ENCODE measurements around the gene CREB3L2.

CREB3L2 gene

DNA sequence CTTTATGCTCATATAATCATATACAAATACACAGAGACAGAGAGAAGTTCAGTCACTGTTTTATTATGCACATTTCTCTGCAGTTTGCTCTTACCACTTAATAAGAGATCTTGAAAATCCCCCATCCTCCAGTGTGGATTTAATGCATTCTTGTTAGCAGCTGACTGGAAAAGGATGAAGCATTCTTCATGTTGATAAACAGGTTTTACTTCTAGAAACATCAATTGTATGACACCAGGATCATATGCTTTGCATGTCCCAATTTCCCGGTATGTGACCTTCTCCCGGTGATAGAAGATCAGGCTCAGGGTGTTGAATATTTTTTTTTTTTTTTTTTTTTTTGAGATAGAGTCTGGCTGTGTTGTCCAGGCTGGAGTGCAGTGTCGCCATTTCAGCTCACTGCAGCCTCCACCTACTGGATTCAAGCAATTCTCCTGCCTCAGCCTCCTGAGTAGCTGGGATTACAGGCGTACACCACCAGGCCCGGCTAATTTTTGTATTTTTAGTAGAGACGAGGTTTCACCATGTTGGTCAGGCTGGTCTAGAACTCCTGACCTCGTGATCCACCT lies 6.2 kb upstream of the CREB3L2 start:
- Histone ChIP-seq H3K27ac (ENCODE audit: low read depth, low read length) (no peak overlapping the region), H3K27me3 (ENCODE audit: control insufficient read depth, insufficient read depth, low read length) (no peaks in the 10 kb centered on the region), H3K4me1 (ENCODE audit: control insufficient read depth, insufficient read depth, low read length) (no peaks in the 10 kb centered on the region), H3K4me3 (ENCODE audit: low read length) (no peak overlapping the region), H3K9ac (ENCODE audit: low read length) (no peak overlapping the region), H3K36me3 (ENCODE audit: control insufficient read depth, insufficient read depth, low read length) (no peaks in the 10 kb centered on the region)

DNA sequence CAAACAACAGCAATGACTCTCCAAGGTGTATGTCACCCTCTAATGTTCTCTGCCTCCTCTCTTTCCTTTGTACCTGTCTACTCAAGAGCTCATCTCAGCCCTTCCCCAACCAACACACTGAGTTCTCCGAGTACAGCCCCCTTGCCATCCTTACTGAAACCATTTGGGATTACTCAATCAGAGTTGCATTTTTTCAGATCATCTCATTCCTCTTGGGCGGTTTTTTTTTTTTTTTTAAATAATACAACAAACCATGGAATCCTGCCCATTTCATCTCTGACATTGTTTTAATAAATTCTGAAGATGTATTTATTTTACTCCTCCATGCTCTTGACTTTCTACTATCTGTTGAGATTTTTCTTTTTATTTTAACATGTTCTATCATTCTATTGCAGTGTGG lies 4.2 kb upstream of the CREB3L2 start:
- H3K36me3 ChIP-seq (ENCODE audit: control insufficient read depth, insufficient read depth, low read length) = no peaks in the 10 kb centered on the region
- H3K27me3 ChIP-seq (ENCODE audit: control insufficient read depth, insufficient read depth, low read length) = no peaks in the 10 kb centered on the region

DNA sequence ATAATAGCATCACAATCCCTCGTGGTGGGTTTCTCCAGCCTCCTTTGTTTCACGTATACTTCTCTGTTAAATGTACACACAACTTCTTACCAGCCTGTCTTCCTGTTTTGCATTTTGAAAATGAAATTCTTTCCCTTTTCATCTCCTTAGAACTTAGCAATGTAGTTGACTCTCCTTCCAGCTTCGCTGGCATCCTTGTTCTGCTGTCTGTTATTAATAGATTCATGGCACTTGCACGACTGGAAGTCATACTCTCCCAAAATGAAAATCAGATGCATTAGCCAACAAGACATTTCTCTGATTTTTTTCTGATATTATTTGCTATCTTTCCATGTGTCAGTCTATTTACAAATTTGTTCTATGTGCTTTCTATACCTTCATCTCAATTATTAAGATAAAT lies 3.0 kb upstream of the CREB3L2 start:
- no peak overlapping the region for H3K27ac ChIP-seq (ENCODE audit: low read depth, low read length)

More for the DNA sequence above, 4.2 kb upstream of the CREB3L2 start:
- Histone ChIP-seq H3K4me1 (ENCODE audit: control insufficient read depth, insufficient read depth, low read length) (peaks cover 2% of the 10 kb centered on the region), H3K9ac (ENCODE audit: low read length) (no peak overlapping the region), H3K27ac (ENCODE audit: low read depth, low read length) (no peak overlapping the region), H3K4me3 (ENCODE audit: low read length) (no peak overlapping the region)

DNA sequence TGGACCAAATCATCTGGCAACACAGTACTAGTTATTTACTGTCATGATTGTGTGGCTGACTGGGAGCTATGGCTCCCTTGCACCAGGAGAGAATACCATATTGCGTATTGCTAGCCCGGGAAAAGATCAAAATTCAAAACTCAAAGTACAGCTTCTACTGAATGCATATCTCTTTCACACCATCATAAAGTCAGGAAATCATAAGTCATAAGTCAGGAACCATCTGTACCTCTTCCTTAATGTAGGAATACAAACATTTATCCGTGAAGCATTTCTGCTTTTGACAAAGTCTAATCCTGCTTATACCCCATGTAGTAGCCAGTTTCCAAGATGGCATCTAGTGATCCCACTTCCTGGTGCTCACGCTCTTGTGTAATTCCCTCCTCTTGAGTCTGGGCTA lies 2.2 kb upstream of the CREB3L2 start:
- H3K36me3 ChIP-seq (ENCODE audit: control insufficient read depth, insufficient read depth, low read length) = no peaks in the 10 kb centered on the region
- no peak overlapping the region for H3K9ac ChIP-seq (ENCODE audit: low read length)
- peaks cover 2% of the 10 kb centered on the region for H3K4me1 ChIP-seq (ENCODE audit: control insufficient read depth, insufficient read depth, low read length)
- no peak overlapping the region for H3K4me3 ChIP-seq (ENCODE audit: low read length)
- H3K27ac ChIP-seq (ENCODE audit: low read depth, low read length) = no peak overlapping the region
- no peaks in the 10 kb centered on the region for H3K27me3 ChIP-seq (ENCODE audit: control insufficient read depth, insufficient read depth, low read length)

More for the DNA sequence above, 3.0 kb upstream of the CREB3L2 start:
- H3K27me3 ChIP-seq (ENCODE audit: control insufficient read depth, insufficient read depth, low read length) = no peaks in the 10 kb centered on the region
- H3K4me1 ChIP-seq (ENCODE audit: control insufficient read depth, insufficient read depth, low read length) = peaks cover 2% of the 10 kb centered on the region
- H3K4me3 ChIP-seq (ENCODE audit: low read length) = no peak overlapping the region
- no peak overlapping the region for H3K9ac ChIP-seq (ENCODE audit: low read length)
- no peaks in the 10 kb centered on the region for H3K36me3 ChIP-seq (ENCODE audit: control insufficient read depth, insufficient read depth, low read length)

DNA sequence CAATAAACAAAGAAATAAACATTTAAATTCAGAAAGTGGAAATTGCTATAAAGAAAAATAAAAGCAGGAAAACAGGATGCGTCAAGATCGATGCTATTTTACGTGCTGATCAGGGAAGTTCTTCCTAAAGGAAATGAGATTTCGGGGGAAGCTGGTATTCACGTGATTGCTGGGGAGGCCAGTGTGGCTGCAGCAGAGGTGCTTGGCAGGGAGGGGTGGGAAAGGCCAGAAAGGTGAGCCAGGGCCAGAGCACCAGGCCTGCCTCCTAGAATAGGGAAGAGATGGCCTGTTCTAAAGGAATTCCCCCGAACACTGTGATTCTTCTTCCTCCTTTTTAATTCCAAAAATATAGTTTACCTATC lies 923 bp upstream of the CREB3L2 start:
- Histone ChIP-seq H3K4me3 (ENCODE audit: low read length) (no peak overlapping the region), H3K27ac (ENCODE audit: low read depth, low read length) (no peak overlapping the region), H3K36me3 (ENCODE audit: control insufficient read depth, insufficient read depth, low read length) (no peaks in the 10 kb centered on the region), H3K9ac (ENCODE audit: low read length) (no peak overlapping the region), H3K27me3 (ENCODE audit: control insufficient read depth, insufficient read depth, low read length) (no peaks in the 10 kb centered on the region), H3K4me1 (ENCODE audit: control insufficient read depth, insufficient read depth, low read length) (peaks cover 9% of the 10 kb centered on the region)

DNA sequence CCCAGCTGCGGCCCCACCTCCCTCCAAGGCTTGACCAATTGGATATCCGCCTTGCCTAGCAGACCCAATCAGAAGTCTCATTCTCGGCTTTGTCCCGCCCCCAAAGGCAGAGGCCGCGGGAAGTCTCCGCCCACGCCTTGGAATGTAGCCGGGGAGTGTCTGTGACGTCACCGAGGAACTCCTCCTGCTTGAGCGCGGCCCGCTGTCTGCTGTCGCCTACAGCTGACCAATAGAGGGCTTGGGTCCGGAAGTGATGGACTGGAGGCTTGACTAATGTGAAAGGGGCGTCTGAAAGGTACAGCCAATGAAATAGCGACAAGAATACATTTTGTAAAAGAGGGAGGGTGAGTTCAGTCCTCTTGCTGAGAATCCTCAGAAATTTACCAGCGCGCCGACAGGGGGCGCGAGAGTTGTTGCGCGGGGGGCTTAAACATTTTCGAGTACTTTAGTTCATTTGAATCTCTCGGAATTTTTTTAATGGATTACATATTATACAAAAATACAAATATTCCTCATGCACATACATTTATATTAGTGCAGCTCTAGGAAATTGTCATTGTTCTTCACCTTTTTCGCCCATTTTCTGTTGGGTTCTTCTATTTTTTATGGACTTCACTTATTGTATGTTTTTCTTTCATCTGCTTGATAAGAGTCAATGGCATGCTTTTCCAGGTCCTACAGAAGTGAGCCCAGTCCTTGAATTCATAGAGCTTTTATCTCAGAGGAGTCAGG lies 376 bp upstream of the CREB3L2 start:
- peak overlapping the region; percentile 85 for H3K27ac ChIP-seq (ENCODE audit: low read depth, low read length)
- H3K4me1 ChIP-seq (ENCODE audit: control insufficient read depth, insufficient read depth, low read length) = peaks cover 10% of the 10 kb centered on the region
- H3K36me3 ChIP-seq (ENCODE audit: control insufficient read depth, insufficient read depth, low read length) = no peaks in the 10 kb centered on the region
- no peak overlapping the region for H3K9ac ChIP-seq (ENCODE audit: low read length)
- no peaks in the 10 kb centered on the region for H3K27me3 ChIP-seq (ENCODE audit: control insufficient read depth, insufficient read depth, low read length)
- H3K4me3 ChIP-seq (ENCODE audit: low read length) = peak overlapping the region; percentile 93

DNA sequence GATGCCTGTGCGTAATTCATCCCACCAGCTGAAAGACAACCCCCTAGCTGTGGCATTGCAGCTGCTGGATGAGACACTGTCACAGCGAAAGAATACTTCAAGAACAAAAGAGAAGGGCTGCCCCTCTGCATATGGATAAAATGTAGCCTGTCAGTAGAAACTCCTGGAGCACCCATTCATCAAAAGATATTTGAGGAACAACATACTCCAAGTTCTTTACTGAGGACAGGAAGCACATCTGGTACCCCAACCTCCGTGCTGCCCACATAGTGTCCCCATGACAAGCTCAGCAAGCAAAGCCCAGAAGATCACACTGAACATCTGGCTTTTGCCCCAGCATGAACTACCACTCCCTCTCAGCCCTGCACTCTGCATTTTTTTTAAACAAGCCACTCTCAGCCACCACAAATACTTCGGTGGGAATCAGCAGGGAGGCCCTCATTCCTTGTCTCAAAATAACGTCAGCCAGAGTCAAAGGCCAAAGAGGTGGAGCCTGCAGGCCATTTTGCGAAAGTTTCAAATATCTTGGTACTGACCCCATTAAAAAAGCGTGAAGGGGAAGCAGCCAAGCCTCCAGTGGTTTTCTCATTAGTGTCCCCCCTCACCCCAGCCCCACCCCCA lies 1.7 kb downstream of the CREB3L2 start:
- H3K27ac ChIP-seq (ENCODE audit: low read depth, low read length) = peak overlapping the region; percentile 85
- no peaks in the 10 kb centered on the region for H3K27me3 ChIP-seq (ENCODE audit: control insufficient read depth, insufficient read depth, low read length)
- no peak overlapping the region for H3K9ac ChIP-seq (ENCODE audit: low read length)
- peak overlapping the region; percentile 93 for H3K4me3 ChIP-seq (ENCODE audit: low read length)
- no peaks in the 10 kb centered on the region for H3K36me3 ChIP-seq (ENCODE audit: control insufficient read depth, insufficient read depth, low read length)
- H3K4me1 ChIP-seq (ENCODE audit: control insufficient read depth, insufficient read depth, low read length) = peaks cover 16% of the 10 kb centered on the region

DNA sequence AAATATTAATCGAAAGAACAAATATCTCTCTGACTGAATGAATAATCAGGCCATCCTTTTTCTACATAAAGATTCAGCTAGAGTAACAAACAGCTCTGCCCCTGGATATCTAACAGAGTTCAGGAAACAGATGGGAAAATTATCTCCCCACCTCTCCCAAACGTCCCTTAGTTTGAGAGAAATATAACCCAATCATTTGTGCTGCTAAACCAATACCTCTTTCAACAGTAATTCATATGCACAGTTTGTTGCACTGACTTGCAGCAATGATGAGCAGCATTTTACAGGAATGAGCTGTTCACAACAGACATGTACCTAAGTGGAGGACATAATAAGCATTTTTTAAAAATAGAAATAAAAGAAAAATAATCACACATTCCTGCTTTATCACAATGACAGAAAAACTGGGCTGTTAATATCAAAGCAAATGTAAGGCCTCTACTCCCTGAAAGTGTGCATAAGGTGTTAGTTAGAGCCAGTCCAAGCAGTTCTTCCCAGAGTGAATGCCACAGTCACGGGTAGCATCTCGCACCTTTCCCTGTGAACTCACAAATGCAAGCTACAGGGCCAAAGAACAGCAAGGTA lies 2.3 kb downstream of the CREB3L2 start:
- H3K4me1 ChIP-seq (ENCODE audit: control insufficient read depth, insufficient read depth, low read length) = peaks cover 21% of the 10 kb centered on the region
- H3K27me3 ChIP-seq (ENCODE audit: control insufficient read depth, insufficient read depth, low read length) = no peaks in the 10 kb centered on the region
- H3K9ac ChIP-seq (ENCODE audit: low read length) = no peak overlapping the region
- H3K27ac ChIP-seq (ENCODE audit: low read depth, low read length) = peak overlapping the region; percentile 85
- peak overlapping the region; percentile 68 for H3K4me3 ChIP-seq (ENCODE audit: low read length)
- no peaks in the 10 kb centered on the region for H3K36me3 ChIP-seq (ENCODE audit: control insufficient read depth, insufficient read depth, low read length)

DNA sequence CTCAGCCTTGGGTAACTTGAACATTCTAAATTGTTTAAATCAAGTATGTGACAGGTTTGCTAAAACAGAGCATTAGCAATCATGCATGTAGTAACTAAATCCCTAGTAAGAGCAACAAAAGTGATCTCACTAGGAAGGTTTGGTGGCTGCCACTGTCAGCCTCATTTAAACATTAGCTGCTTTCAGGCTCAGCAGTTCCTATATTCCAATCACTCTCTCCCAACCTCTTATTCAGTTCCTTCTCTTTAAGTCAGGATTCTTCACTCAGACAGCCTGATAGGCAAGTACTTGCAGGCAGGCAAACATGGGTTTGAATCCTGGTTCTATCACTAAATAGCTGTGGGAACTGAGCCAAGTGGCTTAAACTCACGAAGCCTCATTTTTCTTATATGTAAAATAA lies 3.6 kb downstream of the CREB3L2 start:
- H3K4me3 ChIP-seq (ENCODE audit: low read length) = no peak overlapping the region

DNA sequence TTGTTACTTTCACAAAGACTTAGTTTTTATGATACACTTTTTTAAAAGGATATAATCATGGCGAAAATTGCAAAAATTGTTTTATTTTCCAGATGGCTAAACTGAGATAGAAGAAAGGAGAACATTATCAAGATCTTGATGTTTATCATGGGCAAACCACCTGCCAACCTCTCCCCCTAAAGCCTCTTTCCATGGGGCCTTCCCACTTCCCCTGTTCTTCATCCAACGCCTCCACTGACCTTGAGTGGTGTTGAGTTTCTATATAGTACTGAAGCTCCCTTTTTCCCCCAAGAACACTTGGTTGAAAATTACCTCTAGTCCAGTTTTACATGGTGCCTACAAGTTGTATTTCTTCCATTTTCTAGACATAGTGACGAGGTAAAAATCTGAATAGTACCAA lies 5.0 kb downstream of the CREB3L2 start:
- H3K9ac ChIP-seq (ENCODE audit: low read length) = no peak overlapping the region
- no peak overlapping the region for H3K27ac ChIP-seq (ENCODE audit: low read depth, low read length)
- H3K4me1 ChIP-seq (ENCODE audit: control insufficient read depth, insufficient read depth, low read length) = peaks cover 40% of the 10 kb centered on the region

More for the DNA sequence above, 3.6 kb downstream of the CREB3L2 start:
- H3K9ac ChIP-seq (ENCODE audit: low read length) = no peak overlapping the region
- peaks cover 33% of the 10 kb centered on the region for H3K4me1 ChIP-seq (ENCODE audit: control insufficient read depth, insufficient read depth, low read length)
- H3K27ac ChIP-seq (ENCODE audit: low read depth, low read length) = peak overlapping the region; percentile 19
- no peaks in the 10 kb centered on the region for H3K36me3 ChIP-seq (ENCODE audit: control insufficient read depth, insufficient read depth, low read length)
- H3K27me3 ChIP-seq (ENCODE audit: control insufficient read depth, insufficient read depth, low read length) = no peaks in the 10 kb centered on the region

DNA sequence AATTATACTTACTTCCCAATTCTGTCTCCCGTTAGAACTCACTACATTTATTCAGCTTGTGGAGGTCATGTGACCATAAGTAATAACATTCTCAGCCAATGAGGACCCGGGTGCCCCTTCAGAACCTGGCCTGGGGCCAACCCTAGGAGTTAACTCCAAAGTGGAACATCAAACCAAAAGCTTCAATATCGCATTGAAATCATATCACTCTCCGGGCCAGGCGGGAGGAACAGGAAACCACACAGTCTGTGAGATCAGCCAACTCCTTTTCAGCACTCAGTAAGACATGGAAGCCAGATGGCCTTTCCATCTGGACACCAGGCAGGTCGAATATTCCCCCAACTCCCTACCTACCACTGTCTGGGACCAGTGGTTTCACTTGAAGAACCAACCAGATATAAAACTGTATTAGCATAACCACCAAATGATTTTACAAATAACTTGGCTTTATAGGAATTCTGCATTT lies 5.5 kb downstream of the CREB3L2 start:
- H3K4me3 ChIP-seq (ENCODE audit: low read length) = no peak overlapping the region
- no peaks in the 10 kb centered on the region for H3K27me3 ChIP-seq (ENCODE audit: control insufficient read depth, insufficient read depth, low read length)
- no peaks in the 10 kb centered on the region for H3K36me3 ChIP-seq (ENCODE audit: control insufficient read depth, insufficient read depth, low read length)
- H3K27ac ChIP-seq (ENCODE audit: low read depth, low read length) = peak overlapping the region; percentile 34
- H3K4me1 ChIP-seq (ENCODE audit: control insufficient read depth, insufficient read depth, low read length) = peaks cover 41% of the 10 kb centered on the region
- no peak overlapping the region for H3K9ac ChIP-seq (ENCODE audit: low read length)

More for the DNA sequence above, 5.0 kb downstream of the CREB3L2 start:
- Histone ChIP-seq H3K27me3 (ENCODE audit: control insufficient read depth, insufficient read depth, low read length) (no peaks in the 10 kb centered on the region), H3K4me3 (ENCODE audit: low read length) (no peak overlapping the region), H3K36me3 (ENCODE audit: control insufficient read depth, insufficient read depth, low read length) (no peaks in the 10 kb centered on the region)

DNA sequence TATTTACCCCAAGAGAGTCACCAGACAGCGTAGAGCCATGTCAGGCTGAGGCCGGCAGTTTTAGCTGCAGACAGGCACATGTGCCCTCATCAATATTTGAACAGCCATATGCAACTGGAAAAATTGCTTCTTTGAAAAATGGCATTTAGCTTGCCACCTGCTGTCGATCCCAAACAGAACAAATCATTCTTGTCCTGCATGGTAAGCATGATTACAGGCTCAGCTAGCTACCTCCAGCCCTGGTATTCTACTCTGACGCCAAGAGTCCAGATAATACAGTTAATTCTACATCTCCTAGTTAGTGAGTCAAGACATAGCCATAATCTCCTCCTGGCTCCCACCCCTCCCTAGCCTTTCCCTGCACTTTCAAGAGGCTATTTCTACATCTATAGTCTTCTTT lies 7.7 kb downstream of the CREB3L2 start:
- no peak overlapping the region for H3K4me3 ChIP-seq (ENCODE audit: low read length)
- H3K27me3 ChIP-seq (ENCODE audit: control insufficient read depth, insufficient read depth, low read length) = no peaks in the 10 kb centered on the region
- no peak overlapping the region for H3K9ac ChIP-seq (ENCODE audit: low read length)
- no peaks in the 10 kb centered on the region for H3K36me3 ChIP-seq (ENCODE audit: control insufficient read depth, insufficient read depth, low read length)
- peak overlapping the region; percentile 87 for H3K27ac ChIP-seq (ENCODE audit: low read depth, low read length)
- H3K4me1 ChIP-seq (ENCODE audit: control insufficient read depth, insufficient read depth, low read length) = peaks cover 54% of the 10 kb centered on the region

Measured in rectal smooth muscle tissue (tissue), 1 donor.